ENCODE data around the gene PKD1L1.

- TF ChIP-seq, protein P1, sequence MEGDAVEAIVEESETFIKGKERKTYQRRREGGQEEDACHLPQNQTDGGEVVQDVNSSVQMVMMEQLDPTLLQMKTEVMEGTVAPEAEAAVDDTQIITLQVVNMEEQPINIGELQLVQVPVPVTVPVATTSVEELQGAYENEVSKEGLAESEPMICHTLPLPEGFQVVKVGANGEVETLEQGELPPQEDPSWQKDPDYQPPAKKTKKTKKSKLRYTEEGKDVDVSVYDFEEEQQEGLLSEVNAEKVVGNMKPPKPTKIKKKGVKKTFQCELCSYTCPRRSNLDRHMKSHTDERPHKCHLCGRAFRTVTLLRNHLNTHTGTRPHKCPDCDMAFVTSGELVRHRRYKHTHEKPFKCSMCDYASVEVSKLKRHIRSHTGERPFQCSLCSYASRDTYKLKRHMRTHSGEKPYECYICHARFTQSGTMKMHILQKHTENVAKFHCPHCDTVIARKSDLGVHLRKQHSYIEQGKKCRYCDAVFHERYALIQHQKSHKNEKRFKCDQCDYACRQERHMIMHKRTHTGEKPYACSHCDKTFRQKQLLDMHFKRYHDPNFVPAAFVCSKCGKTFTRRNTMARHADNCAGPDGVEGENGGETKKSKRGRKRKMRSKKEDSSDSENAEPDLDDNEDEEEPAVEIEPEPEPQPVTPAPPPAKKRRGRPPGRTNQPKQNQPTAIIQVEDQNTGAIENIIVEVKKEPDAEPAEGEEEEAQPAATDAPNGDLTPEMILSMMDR (IDR thresholded peaks at IDR 0.05), result peak in 1 of 5 experiments; percentile 47
- TF ChIP-seq POLR2A (IDR thresholded peaks at IDR 0.05) (peak; percentile 48 to 52), EP300 (IDR thresholded peaks at IDR 0.05) (peak; percentile 99)
Observed at GRCh38 chr7:47757921-47758411, 190.3 kb downstream of the PKD1L1 start.
